Measurements from ENCODE around the gene ZDHHC24. TPM values are rescaled to one million over a fixed set of nuclear protein-coding genes. Genes with fewer than 3 reads are reported as not detected.

Gene ZDHHC24
- total and polyA plus RNA-seq, 10 of the 15 experiments (the other 5 are each of a cell fraction or from before 2014, with no cell fraction given) = 0.86 to 17.5 (median 6.8) TPM

GRCh38 chr11:66531841-66532240 lies 14.0 kb downstream of the ZDHHC24 start:
- Histone ChIP-seq H3K27ac (ENCODE audit: control insufficient read depth, insufficient read depth) (no peak overlapping the region), H3K36me3 (ENCODE audit: control insufficient read depth in 2 of 2, insufficient read depth in 2 of 2, low read length in 1 of 2) (no peaks in the 10 kb centered on the region), H3K79me2 (ENCODE audit: control insufficient read depth, insufficient read depth, low read length) (no peaks in the 10 kb centered on the region), H3K4me1 (ENCODE audit: control insufficient read depth, insufficient read depth, low read length) (no peaks in the 10 kb centered on the region), H2AFZ (ENCODE audit: control insufficient read depth, low read depth, low read length) (no peak overlapping the region), H3K27me3 (replicated peaks in 1 of 2; ENCODE audit: control insufficient read depth in 2 of 2, insufficient read depth in 2 of 2, low read length in 1 of 2) (no peaks in the 10 kb centered on the region), H3K9ac (ENCODE audit: control insufficient read depth, insufficient read depth, low read length) (no peak overlapping the region), H4K20me1 (ENCODE audit: control insufficient read depth, insufficient read depth) (no peaks in the 10 kb centered on the region), H3K4me2 (ENCODE audit: control insufficient read depth, insufficient read depth) (no peak overlapping the region), H3K4me3 (no peak overlapping the region), H3K9me3 (replicated peaks; ENCODE audit: control insufficient read depth, insufficient read depth, low read length) (no peaks in the 10 kb centered on the region)
- ChIA-PET CTCF (interaction anchor here (0.5 kb wide), 1 partner anchor 145 kb away, joined by 3 read pairs; no protein-coding TSS in a partner anchor), RAD21 (ENCODE audit: unreplicated experiment) (no interaction called here), POLR2A (interaction anchor here (0.5 kb wide), 1 partner anchor 219 kb away, joined by 8 read pairs; no protein-coding TSS in a partner anchor), SMC1A (ENCODE audit: uncharacterized antibody, unreplicated experiment) (no interaction called here)
- no peak for TF ChIP-seq ZNF687 (IDR thresholded peaks at IDR 0.05)
- TF ChIP-seq FOS (IDR thresholded peaks at IDR 0.05; ENCODE audit: borderline replicate concordance, extremely low read depth, insufficient read length) = no peak
- no peak for TF ChIP-seq TBL1XR1 (IDR thresholded peaks at IDR 0.05; ENCODE audit: low read depth, low read length)
- no peak for TF ChIP-seq SMC3 (IDR thresholded peaks at IDR 0.05; ENCODE audit: borderline replicate concordance, low read length)
- no peak for TF ChIP-seq RFX5 (IDR thresholded peaks at IDR 0.05; ENCODE audit: low read depth, low read length)
- TF ChIP-seq RUNX3 (IDR thresholded peaks at IDR 0.05; ENCODE audit: low read length) = no peak
- no peak for TF ChIP-seq CTCF (IDR thresholded peaks at IDR 0.05 in 2 of 3, conservative IDR thresholded peaks at IDR 0.05 in 1 of 3; ENCODE audit: control insufficient read depth in 2 of 3, extremely low read depth in 1 of 3, insufficient read depth in 1 of 3, low read depth in 3 of 3, low read length in 3 of 3)
- TF ChIP-seq PML (IDR thresholded peaks at IDR 0.05; ENCODE audit: low read length) = no peak
- TF ChIP-seq ATF3 (IDR thresholded peaks at IDR 0.05; ENCODE audit: borderline replicate concordance, extremely low read depth, low read depth, low read length) = no peak
- no peak for TF ChIP-seq TCF12 (IDR thresholded peaks at IDR 0.05; ENCODE audit: low read depth, low read length)
- in situ Hi-C loops (cut with MboI) = no loop called here
- 86% methylated on average over 11 of the region's 11 CpGs for WGBS (ENCODE audit: insufficient coverage, insufficient replicate concordance, low lambda C conversion rate, missing lambda C conversion rate)
- DNase-seq (ENCODE audit: low read depth, low spot score) = no peak
- ATAC-seq = no peak
- FAIRE-seq = no peak
- BruUV-seq (replicated peaks) = no TSS peak
- intact Hi-C loops (cut with micrococcal nuclease; ENCODE audit: unreplicated experiment) = no loop called here

All from GM12878 (cell line).